A549 treated with AZD9567 at 1 μM for 4 hours (cell line): ENCODE data around the gene NR6A1. TPM values are rescaled to one million over a fixed set of nuclear protein-coding genes. Genes with fewer than 3 reads are reported as not detected.

Experiments used
- total RNA-seq: library from RNA; stranded (reverse); fragments of 200-300 nt; extraction: Qiagen RNA extraction; gene quantifications from 5 replicates; pipeline ENCODE4 v1.2.3, GENCODE V29; 2022; ENCODE audit not compliant: insufficient read depth

The NR6A1 gene
- total RNA-seq: 1.2 to 2.4 TPM (median 1.9 TPM) in 5 replicates

DNA sequence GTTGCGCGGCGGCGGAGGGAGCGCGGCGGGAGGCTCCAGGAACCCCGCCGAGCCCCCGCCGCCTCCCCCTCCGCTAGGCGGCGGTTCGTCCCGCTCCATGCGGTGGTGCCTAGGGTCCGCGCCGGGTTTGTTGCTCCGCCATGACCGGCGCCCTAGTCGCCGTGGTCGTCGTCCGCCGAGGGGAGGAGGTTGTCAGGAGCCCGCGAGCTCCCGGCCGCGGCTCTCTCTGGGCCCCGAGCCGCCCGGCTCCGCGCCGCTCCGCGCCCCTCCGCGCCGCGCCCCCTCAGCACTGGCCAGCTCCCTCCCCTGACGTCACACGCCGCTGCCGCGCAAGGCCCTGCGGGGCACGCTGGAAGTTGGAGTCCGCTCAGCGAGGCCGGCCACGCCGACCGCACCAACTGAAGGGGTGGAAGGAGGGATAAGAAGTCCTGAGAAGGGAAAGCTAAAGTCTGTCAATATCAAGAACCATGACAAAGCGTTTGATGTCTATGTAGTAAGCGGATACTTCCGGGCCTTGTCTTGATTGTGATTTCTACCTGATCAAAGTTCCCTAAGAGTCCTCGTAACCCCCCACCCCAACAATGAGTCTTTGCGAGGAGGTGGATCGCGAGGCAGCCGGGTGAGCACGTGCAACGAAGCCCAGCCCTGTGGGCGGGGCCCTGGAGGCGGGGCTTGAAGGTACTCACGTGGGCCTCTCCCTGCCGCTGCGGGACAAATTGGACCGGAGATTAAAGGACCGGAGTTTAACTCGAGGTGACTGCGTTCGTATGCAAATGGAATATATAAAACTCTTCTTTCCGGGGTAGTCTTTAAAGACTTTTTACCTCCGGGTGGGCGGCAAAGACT lies at the start of gene NR6A1:
TSS of gene NR6A1 (minus strand) at position 291 of the 846 bp plus-strand sequence.

DNA sequence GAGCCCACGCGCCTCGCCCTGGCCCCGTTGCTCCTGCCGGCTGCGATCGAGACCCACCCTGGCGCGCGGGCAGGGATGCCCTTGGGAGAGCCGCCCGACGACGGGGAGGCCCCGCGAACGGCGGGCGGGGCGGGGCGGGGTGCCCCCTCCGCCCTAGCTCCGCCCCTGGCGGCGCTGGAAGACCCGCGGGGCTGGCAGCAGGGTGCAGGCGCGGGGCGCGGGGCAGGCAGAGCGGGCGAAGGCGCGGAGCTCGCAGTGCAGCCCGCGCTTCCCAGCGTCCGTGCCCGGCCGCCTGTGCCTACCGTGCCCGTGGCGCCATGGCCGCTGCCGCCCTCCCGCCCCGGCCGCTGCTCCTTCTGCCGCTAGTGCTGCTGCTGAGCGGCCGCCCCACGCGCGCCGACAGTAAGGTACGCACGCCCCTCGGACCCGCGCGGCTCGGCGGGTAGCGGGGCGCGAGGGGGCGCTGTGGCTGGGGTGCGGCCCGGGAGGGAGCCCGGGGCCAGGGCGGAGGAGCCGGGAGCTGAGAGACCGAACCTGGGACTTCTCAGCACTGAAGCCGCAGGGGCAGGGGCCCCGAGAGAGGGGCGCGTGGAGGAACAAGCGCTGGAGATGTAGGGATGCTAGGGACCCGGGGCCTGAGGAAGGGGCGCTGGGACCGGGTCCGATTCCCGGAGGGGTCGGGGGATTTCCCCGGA lies 6.0 kb upstream of the NR6A1 start, which contains the start of gene OLFML2A:
TSS of gene OLFML2A (plus strand) at position 180 of the 695 bp plus-strand sequence. CDS start at position 318, 138 bp downstream.

DNA sequence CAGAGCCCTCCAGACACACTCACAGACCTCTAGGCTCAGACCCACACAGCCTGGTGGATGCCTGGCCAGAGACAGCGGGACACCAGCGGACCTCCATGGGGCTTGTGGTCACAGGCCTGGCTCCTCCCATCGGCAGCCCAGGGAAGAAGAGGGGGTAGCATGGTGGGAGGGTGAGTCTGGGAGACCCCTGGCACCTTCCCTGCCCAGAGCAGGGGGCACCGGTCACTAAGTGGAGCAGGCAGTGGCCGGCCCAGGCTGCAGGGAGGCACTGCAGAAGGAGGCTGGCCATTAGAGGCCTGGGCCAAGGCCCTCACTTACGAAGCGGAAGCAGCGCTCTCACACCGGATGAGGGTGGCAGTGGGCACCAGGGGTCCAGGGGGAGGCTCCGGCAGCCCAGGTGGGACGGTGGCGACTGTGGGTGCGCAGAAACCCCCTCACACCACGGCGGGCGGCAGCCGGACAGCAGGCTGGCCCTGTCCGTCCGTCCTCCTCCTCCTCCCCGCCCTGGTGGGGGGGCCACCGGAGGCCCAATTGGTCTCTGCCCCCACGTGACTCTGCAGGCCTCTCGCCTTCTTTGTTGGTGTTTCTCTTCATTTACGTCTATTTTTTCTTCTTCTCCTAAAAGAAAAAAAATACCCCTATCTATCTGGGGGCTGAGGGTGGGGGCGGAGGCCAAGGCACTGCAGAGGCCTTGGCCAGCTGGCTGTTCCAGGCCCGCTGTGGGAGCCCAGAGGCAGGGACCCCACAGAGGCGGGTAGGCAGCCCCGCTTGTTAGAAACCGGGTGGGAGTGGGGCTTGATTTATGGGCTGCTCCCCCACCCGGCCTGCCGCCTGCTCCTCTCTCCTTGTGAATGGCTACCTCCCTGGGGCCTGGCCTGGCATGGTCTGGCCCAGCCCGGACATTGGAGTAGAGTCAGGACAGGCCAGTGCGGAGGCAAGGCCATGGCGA lies 263.9 kb downstream of the NR6A1 start, which contains the start of gene NR5A1:
TSS of gene NR5A1 (minus strand) at position 469 of the 949 bp plus-strand sequence. CDS start 4,004 bp downstream, outside the sequence.

Other genes with a start within 250 kb of the NR6A1 start
- 17.5 to 24.3 TPM (median 21.9 TPM) in 5 replicates for gene OLFML2A, start 5.8 kb upstream of the NR6A1 start, total RNA-seq
- gene WDR38, start 82.1 kb upstream of the NR6A1 start, total RNA-seq: 0.06 to 0.15 TPM (median 0.08 TPM) in 4 of 5 replicates, not detected in the other
- 2,821 to 3,072 TPM (median 2,972 TPM) in 5 replicates for gene RPL35, start 90.6 kb upstream of the NR6A1 start, total RNA-seq
- 62.1 to 79.9 TPM (median 71.9 TPM) in 5 replicates for gene ARPC5L, start 90.8 kb upstream of the NR6A1 start, total RNA-seq
- 10.5 to 14.6 TPM (median 10.7 TPM) in 5 replicates for gene GOLGA1, start 169.8 kb upstream of the NR6A1 start, total RNA-seq